Ovary (tissue), 9 donors: Measurements from ENCODE around the gene LDLRAD4. TPM values are rescaled to one million over a fixed set of nuclear protein-coding genes. Genes with fewer than 3 reads are reported as not detected.

Experiments
- DNase-seq, 5 donors: peaks; one replicate each; pipeline ENCODE4 v3.0.0-alpha.2; 2019 to 2020
- H3K27ac ChIP-seq, 2 donors: fragments of 200-600 bp; one replicate each; pipeline versions ENCODE4 v1.5.1 to v1.8.0; 2019 to 2022
- H3K27me3 ChIP-seq: fragments of 200-600 bp; one replicate; pipeline ENCODE4 v1.8.0; 2022
- H3K36me3 ChIP-seq: fragments of 200-600 bp; sonication (generic); one replicate; pipeline ENCODE4 v1.5.1; 2019
- H3K4me1 ChIP-seq: one replicate; pipeline ENCODE4 v1.8.1; 2013; ENCODE audit warnings: mild to moderate bottlenecking, moderate library complexity; ENCODE audit not compliant: insufficient read depth
- H3K4me3 ChIP-seq: fragments of 200-600 bp; sonication (generic); one replicate; pipeline ENCODE4 v1.5.1; 2017
- H3K9me3 ChIP-seq, 2 donors: fragments of 200-600 bp in 1 of 2; sonication (generic) in 1 of 2; one replicate each; pipeline versions ENCODE4 v1.5.1 to v1.8.1; 2013 to 2019; ENCODE audit warnings: mild to moderate bottlenecking in 1 of 2, moderate library complexity in 1 of 2
- CTCF ChIP-seq, 3 donors: fragments of 450-650 bp in 2 of 3; fragments of 200-600 bp in 1 of 3; IDR thresholded peaks; one replicate each; pipeline versions ENCODE4 v1.5.1 to v1.8.0; 2016 to 2022; ENCODE audit warnings: antibody characterized with exemption in 3 of 3, mild to moderate bottlenecking in 1 of 3
- EP300 ChIP-seq: sonication (generic); formaldehyde crosslinking; IDR thresholded peaks from one replicate; pipeline ENCODE4 v1.6.1; 2017; ENCODE audit warnings: antibody characterized with exemption
- POLR2A ChIP-seq: fragments of 450-650 bp; IDR thresholded peaks from one replicate; pipeline ENCODE4 v1.6.1; 2017; ENCODE audit warnings: antibody characterized with exemption, mild to moderate bottlenecking, moderate library complexity
- WGBS, 3 donors: extraction: QIAGEN DNeasy Blood & Tissue Kit in 1 of 3; methylation state at CpG; one replicate each; pipeline versions ENCODE4 v1.1.5 to v1.1.7; 2013 to 2017; 5-methylcytosine and 5-hydroxymethylcytosine counted together
- intact Hi-C, 4 donors: fragments of 100-400 bp; cut with DNase I; formaldehyde crosslinking; loops; one replicate each; pipeline versions ENCODE4 v1.11.0 to v1.15.1; 2022 to 2023
- polyA plus RNA-seq, 2 donors: library from polyadenylated mRNA; stranded (reverse); fragments of 200-250 nt in 1 of 2; fragments of 350-450 nt in 1 of 2; fragmentation: Illumina TruSeq in 1 of 2; extraction: RNeasy Lipid Tissue Mini Kit (QIAGEN cat#74804) in 1 of 2; gene quantifications; one replicate each; pipeline ENCODE4 v1.2.3, GENCODE V29; 2013 to 2014
- total RNA-seq, 7 donors: library from RNA; depleted of rRNA in 2 of 7; stranded (reverse); fragments of >200 nt in 2 of 7; fragmentation: NEBNext Ultra II Directional in 3 of 7; extraction: Animal tissue kit (Norgen Biotek cat#: 25700) in 3 of 7; gene quantifications; one replicate each; pipeline versions ENCODE4 v1.1.0 to v1.2.4, GENCODE V29; 2016 to 2023
- donor health status: DM: no; HTN: no; CAD: no; lungs with moderate emphysema.
- donor health status: DM: no; HTN: no; CAD: no.
- donor health status: Bipolar disorder and iron deficiency.
- donor health status: DM: yes; HTN: yes; CAD: no.
- donor health status: DM: no; HTN: no; CAD: no.
- donor health status: DM: yes; HTN: yes; CAD: no.

The LDLRAD4 gene
- total and polyA plus RNA-seq, 9 donors = 2.3 to 31.6 (median 8.3) TPM

DNA sequence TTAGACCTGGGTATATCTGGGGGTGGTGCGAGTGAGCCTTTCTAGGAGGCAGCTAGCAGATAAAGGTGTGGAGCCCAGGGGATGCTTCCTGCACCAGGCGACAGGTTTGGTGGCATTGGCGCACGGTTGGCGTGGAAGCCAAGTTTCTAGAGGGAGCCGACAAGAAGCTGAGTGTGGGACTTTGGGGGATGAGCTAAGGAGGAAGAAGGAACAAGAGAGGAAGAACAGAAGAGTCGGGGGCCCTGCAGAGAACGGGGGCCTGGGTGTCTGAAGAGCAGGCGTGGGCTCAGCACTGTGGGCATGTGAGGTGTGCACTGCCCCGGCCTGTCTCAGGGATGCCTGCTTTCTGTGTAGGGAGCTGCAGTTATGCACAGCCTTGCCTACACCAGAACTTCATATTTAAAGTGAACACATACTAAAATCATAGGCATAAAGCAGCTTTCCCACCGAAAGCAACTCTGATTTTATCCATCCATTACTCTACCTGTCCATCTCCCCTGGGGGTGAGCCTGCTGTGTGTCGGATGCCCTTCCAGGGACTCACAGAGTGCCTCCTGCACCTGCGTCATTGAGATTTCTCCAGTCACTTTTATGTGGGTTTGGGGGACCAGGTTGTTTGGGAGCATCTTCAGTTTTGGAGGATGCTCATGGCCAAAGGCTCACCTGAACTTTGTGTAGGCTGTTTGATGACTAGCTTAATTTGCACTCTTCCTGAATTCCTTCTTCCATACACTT, 149.7 kb downstream of the LDLRAD4 start:
- intact Hi-C loops = no loop called here
- no peak overlapping the region for H3K4me3 ChIP-seq
- WGBS, 3 donors = 94% methylated on average over 13 of the region's 13 CpGs
- no peak overlapping the region for H3K27ac ChIP-seq
- no peaks in the 10 kb centered on the region for H3K4me1 ChIP-seq
- H3K27me3 ChIP-seq = no peaks in the 10 kb centered on the region
- no peak for DNase-seq
- TF ChIP-seq POLR2A (no peak), EP300 (no peak), CTCF (IDR thresholded peaks at IDR 0.05) (no peak)
- no peaks in the 10 kb centered on the region for H3K9me3 ChIP-seq
- H3K36me3 ChIP-seq = no peaks in the 10 kb centered on the region

GRCh38 chr18:13369353-13369752, 150.8 kb downstream of the LDLRAD4 start:
- H3K4me1 ChIP-seq = no peaks in the 10 kb centered on the region
- WGBS, 3 donors = 80 to 89% (median 87%) methylated on average over 9 of the region's 9 CpGs
- H3K27ac ChIP-seq = no peak overlapping the region
- no peak for TF ChIP-seq POLR2A
- TF ChIP-seq CTCF (IDR thresholded peaks at IDR 0.05) = no peak
- TF ChIP-seq EP300 = no peak
- H3K4me3 ChIP-seq = no peak overlapping the region
- H3K27me3 ChIP-seq = no peaks in the 10 kb centered on the region
- no peak for DNase-seq
- no peaks in the 10 kb centered on the region for H3K9me3 ChIP-seq
- intact Hi-C loops = no loop called here
- no peaks in the 10 kb centered on the region for H3K36me3 ChIP-seq

GRCh38 chr18:13369756-13370510, 151.4 kb downstream of the LDLRAD4 start:
- TF ChIP-seq EP300 = no peak
- no peak for TF ChIP-seq CTCF (IDR thresholded peaks at IDR 0.05)
- TF ChIP-seq POLR2A = no peak
- H3K9me3 ChIP-seq = no peaks in the 10 kb centered on the region
- no peaks in the 10 kb centered on the region for H3K27me3 ChIP-seq
- H3K4me1 ChIP-seq = no peaks in the 10 kb centered on the region
- H3K4me3 ChIP-seq = no peak overlapping the region
- no peak for DNase-seq
- no peak overlapping the region for H3K27ac ChIP-seq
- WGBS, 3 donors = 68 to 76% (median 68%) methylated on average over 15 of the region's 15 CpGs
- no peaks in the 10 kb centered on the region for H3K36me3 ChIP-seq
- intact Hi-C loops = no loop called here

DNA sequence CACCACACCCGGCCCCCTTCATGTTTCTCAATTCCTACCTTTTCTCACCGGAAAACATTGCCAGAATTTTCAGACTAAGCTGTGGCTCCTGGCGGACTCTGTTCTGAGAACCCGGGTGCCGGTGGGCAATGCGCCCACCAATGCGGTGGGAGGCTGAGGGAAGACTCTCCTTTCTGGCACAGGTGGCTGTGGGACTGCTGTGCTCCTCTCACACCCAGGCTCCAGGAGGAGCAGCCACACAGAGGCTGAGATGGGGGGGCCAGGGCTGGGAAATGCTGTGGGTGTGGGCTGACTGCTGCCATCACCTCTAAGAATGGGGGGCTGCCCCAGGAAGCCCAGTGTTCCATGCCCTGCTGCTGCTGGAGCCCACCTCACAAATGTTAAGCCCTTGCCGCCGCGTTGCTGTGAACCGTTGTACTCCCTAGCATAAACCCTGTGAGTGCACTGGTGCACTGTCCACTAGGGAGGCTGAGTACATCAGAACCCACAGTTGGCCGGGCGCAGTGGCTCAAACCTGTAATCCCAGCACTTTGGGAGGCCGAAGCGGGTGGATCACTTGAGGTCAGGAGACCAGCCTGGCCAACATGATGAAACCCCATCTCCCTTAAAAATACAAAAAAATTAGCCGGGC, 152.6 kb downstream of the LDLRAD4 start:
- Histone ChIP-seq H3K4me3 (no peak overlapping the region), H3K9me3 (no peaks in the 10 kb centered on the region), H3K27ac (no peak overlapping the region), H3K4me1 (no peaks in the 10 kb centered on the region), H3K27me3 (no peaks in the 10 kb centered on the region), H3K36me3 (no peaks in the 10 kb centered on the region)
- TF ChIP-seq EP300 (no peak), CTCF (IDR thresholded peaks at IDR 0.05) (no peak), POLR2A (no peak)
- DNase-seq = no peak
- intact Hi-C loops = no loop called here
- 96 to 97% (median 96%) methylated on average over 16 of the region's 16 CpGs for WGBS, 3 donors
